Tibial artery (tissue), 4 donors: Measurements from ENCODE around the gene CARD14.
A peak's percentile ranks its signal among the peaks of the same experiment; 100 is the strongest.
"Not testable (repeated sequence)": the region's sequence is repeated elsewhere in the genome, so short reads cannot be mapped to it uniquely, and the experiment has no call there.

Experiments used
- DNase-seq, 2 donors: peaks; one replicate each; pipeline ENCODE4 v3.0.0-alpha.2; 2019
- H3K27ac ChIP-seq, 2 donors: fragments of 200-600 bp; sonication (generic) in 1 of 2; 1 replicate in 1 of 2; 2 replicates in 1 of 2; pipeline ENCODE4 v1.5.1; 2018 to 2019; ENCODE audit warnings: mild to moderate bottlenecking in 1 of 2
- H3K27me3 ChIP-seq, 2 donors: fragments of 200-600 bp; sonication (generic) in 1 of 2; one replicate each; pipeline versions ENCODE4 v1.5.1 to v1.6.0; 2016 to 2019
- H3K36me3 ChIP-seq, 3 donors: fragments of 200-600 bp; sonication (generic) in 2 of 3; one replicate each; pipeline ENCODE4 v1.5.1; 2016 to 2019; ENCODE audit warnings: mild to moderate bottlenecking in 2 of 3
- H3K4me1 ChIP-seq, 4 donors: fragments of 200-600 bp; sonication (generic) in 2 of 4; 1 replicate in 3 of 4; 2 replicates in 1 of 4; pipeline ENCODE4 v1.5.1; 2016 to 2019
- H3K4me3 ChIP-seq, 2 donors: fragments of 200-600 bp; sonication (generic) in 1 of 2; 1 replicate in 1 of 2; 2 replicates in 1 of 2; pipeline ENCODE4 v1.5.1; 2018 to 2019; ENCODE audit warnings: mild to moderate bottlenecking in 2 of 2
- H3K9me3 ChIP-seq, 3 donors: fragments of 200-600 bp; sonication (generic) in 1 of 3; one replicate each; pipeline ENCODE4 v1.5.1; 2016 to 2019
- CTCF ChIP-seq, 2 experiments: fragments of 200-600 bp in 1 of 2; fragments of 450-650 bp in 1 of 2; IDR thresholded peaks; one replicate each; pipeline ENCODE4 v1.5.1; 2017 to 2019; ENCODE audit warnings: antibody characterized with exemption in 2 of 2, mild to moderate bottlenecking in 1 of 2, moderate library complexity in 1 of 2
- intact Hi-C: fragments of 100-400 bp; cut with DNase I; formaldehyde crosslinking; loops from one replicate; pipeline ENCODE4 v1.15.0; 2023; ENCODE audit warnings: low total_unique reads

Gene CARD14

GRCh38 chr17:80191865-80192661, 22.2 kb downstream of the CARD14 start:
- Histone ChIP-seq H3K36me3 (no peaks in the 10 kb centered on the region), H3K4me1 (peaks cover 0 to 19% (median 10%) of the 10 kb centered on the region in 4 donors), H3K9me3 (no peaks in the 10 kb centered on the region), H3K27ac (no peak overlapping the region), H3K27me3 (peaks cover 0 to 68% of the 10 kb centered on the region in 2 donors), H3K4me3 (no peak overlapping the region)
- no peak for TF ChIP-seq CTCF (IDR thresholded peaks at IDR 0.05)
- intact Hi-C loops, result loop anchor here (10.0 kb wide), 1 partner anchor 173 kb away; no protein-coding TSS in a partner anchor
- no peak for DNase-seq

- Histone ChIP-seq H3K4me1 (peaks cover 0 to 15% (median 6%) of the 10 kb centered on the region in 4 donors), H3K27ac (no peak overlapping the region), H3K27me3 (peaks cover 0 to 47% of the 10 kb centered on the region in 2 donors), H3K9me3 (no peaks in the 10 kb centered on the region), H3K36me3 (no peaks in the 10 kb centered on the region), H3K4me3 (no peak overlapping the region)
- no peak for TF ChIP-seq CTCF (IDR thresholded peaks at IDR 0.05)
- intact Hi-C loops, result loop anchor here (10.0 kb wide), 1 partner anchor 170 kb away; no protein-coding TSS in a partner anchor
- no peak for DNase-seq
Measured at GRCh38 chr17:80195141-80195540, 25.3 kb downstream of the CARD14 start.

- DNase-seq, result no peak
- peak; percentile 83 to 85 for TF ChIP-seq CTCF (IDR thresholded peaks at IDR 0.05)
- no peak overlapping the region for H3K4me3 ChIP-seq
- peaks cover 0 to 15% (median 6%) of the 10 kb centered on the region in 4 donors for H3K4me1 ChIP-seq
- H3K36me3 ChIP-seq, result no peaks in the 10 kb centered on the region
- peaks cover 0 to 43% of the 10 kb centered on the region in 2 donors for H3K27me3 ChIP-seq
- no peaks in the 10 kb centered on the region for H3K9me3 ChIP-seq
- H3K27ac ChIP-seq, result no peak overlapping the region
- intact Hi-C loops, result loop anchor here (10.0 kb wide), 1 partner anchor 169 kb away; no protein-coding TSS in a partner anchor
Measured at GRCh38 chr17:80195671-80196529, 26.1 kb downstream of the CARD14 start.

- H3K36me3 ChIP-seq, result no peaks in the 10 kb centered on the region
- no peak overlapping the region for H3K27ac ChIP-seq
- H3K4me3 ChIP-seq, result no peak overlapping the region
- peaks cover 0 to 39% of the 10 kb centered on the region in 2 donors for H3K27me3 ChIP-seq
- H3K9me3 ChIP-seq, result no peaks in the 10 kb centered on the region
- TF ChIP-seq CTCF (IDR thresholded peaks at IDR 0.05), result no peak
- intact Hi-C loops, result loop anchor here (10.0 kb wide), 1 partner anchor 168 kb away; no protein-coding TSS in a partner anchor
- H3K4me1 ChIP-seq, result peaks cover 0 to 10% (median 4%) of the 10 kb centered on the region in 4 donors
- no peak for DNase-seq
Measured at GRCh38 chr17:80196652-80197051, 26.8 kb downstream of the CARD14 start.

- no peak for TF ChIP-seq CTCF (IDR thresholded peaks at IDR 0.05)
- Histone ChIP-seq H3K27ac (no peak overlapping the region), H3K4me3 (no peak overlapping the region), H3K9me3 (no peaks in the 10 kb centered on the region), H3K27me3 (peaks cover 0 to 51% of the 10 kb centered on the region in 2 donors), H3K4me1 (no peaks in the 10 kb centered on the region), H3K36me3 (peaks cover 0 to 1% (median 0%) of the 10 kb centered on the region in 3 donors)
- intact Hi-C loops, result loop anchor here (10.0 kb wide), 1 partner anchor 167 kb away; no protein-coding TSS in a partner anchor
- no peak for DNase-seq
Measured at GRCh38 chr17:80198144-80198661, 28.4 kb downstream of the CARD14 start.

GRCh38 chr17:80199295-80199694, 29.5 kb downstream of the CARD14 start:
- not testable (repeated sequence) for H3K4me1 ChIP-seq, H3K4me3 ChIP-seq, H3K27ac ChIP-seq, DNase-seq, H3K9me3 ChIP-seq
- Histone ChIP-seq H3K36me3 (peaks cover 0 to 10% (median 0%) of the 10 kb centered on the region in 3 donors), H3K27me3 (peaks cover 0 to 46% of the 10 kb centered on the region in 2 donors)
- intact Hi-C loops, result loop anchor here (10.0 kb wide), 1 partner anchor 166 kb away; no protein-coding TSS in a partner anchor
